Activated effector memory CD4-positive, alpha-beta T cell treated with anti-CD3 and anti-CD28 coated beads, Interleukin-2, amount 50 U/mL, for 16 hours (primary cell): ENCODE results near the gene PRPF40B.

Experiments
- DNase-seq: peaks from one replicate; pipeline ENCODE4 v3.0.0-alpha.2; 2020

PRPF40B gene

DNA sequence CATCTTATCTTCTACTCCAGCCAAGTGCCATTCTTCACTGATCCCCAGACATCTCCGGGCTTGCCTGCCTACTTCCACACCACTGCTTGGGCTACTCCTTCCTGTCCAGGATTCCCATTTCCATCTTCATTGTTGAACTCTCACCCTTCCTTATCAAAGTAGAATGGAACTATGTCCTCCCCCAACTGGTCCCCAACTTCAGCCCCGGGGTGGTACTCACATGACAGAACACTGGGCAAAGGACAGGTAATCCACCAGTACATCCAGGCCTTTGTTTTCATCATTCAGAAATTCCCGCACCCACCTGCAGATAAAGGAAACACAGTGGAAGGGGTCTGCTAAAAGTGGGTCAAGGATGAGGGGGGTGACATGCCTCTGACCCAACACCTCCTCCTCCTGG, 38.4 kb downstream of the PRPF40B start:
- DNase-seq, result no peak

- peak; percentile 86 for DNase-seq
Observed at GRCh38 chr12:49662998-49663843, 39.9 kb downstream of the PRPF40B start.

DNA sequence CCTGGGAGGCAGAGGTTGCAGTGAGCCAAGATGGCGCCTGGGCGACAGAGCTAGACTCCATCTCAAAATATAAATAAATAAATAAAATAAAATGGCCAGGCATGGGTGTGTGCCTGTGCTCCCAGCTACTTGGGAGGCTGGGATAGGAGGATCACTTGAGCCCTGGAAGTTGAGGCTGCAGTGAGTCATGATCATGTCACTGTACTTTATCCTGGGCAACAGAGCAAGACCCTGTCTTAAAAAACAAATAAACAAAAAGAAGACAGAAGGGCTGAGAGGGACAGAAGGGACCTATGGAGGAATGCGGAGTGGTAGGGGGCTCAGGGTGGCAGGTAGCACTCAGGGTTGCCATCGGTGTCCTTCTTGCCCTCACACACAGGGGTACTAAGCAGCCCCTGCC, 40.8 kb downstream of the PRPF40B start:
- no peak for DNase-seq

- no peak for DNase-seq
Observed at GRCh38 chr12:49664591-49665239, 41.4 kb downstream of the PRPF40B start.

GRCh38 chr12:49665384-49665783, 42.0 kb downstream of the PRPF40B start:
- DNase-seq, result peak; percentile 60

DNA sequence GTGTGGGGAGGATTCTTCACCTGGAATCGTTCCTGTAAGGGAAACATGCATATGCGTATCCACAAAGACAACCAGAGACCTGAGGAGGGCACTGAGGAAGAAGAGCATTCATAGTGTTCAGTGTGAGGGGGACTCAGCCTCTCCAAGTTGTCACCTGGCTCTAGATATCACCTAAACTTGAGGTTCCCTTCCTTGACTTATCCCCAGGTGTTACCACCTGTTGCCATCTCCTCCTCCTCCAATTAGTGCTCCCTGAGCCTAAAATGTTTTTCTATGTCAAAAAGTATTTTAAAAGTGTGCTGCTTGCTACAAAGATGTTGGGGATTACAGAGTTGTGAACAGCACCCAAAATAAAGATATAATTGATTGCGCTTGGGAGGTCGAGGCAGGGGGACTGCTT, 42.8 kb downstream of the PRPF40B start:
- DNase-seq, result no peak

DNA sequence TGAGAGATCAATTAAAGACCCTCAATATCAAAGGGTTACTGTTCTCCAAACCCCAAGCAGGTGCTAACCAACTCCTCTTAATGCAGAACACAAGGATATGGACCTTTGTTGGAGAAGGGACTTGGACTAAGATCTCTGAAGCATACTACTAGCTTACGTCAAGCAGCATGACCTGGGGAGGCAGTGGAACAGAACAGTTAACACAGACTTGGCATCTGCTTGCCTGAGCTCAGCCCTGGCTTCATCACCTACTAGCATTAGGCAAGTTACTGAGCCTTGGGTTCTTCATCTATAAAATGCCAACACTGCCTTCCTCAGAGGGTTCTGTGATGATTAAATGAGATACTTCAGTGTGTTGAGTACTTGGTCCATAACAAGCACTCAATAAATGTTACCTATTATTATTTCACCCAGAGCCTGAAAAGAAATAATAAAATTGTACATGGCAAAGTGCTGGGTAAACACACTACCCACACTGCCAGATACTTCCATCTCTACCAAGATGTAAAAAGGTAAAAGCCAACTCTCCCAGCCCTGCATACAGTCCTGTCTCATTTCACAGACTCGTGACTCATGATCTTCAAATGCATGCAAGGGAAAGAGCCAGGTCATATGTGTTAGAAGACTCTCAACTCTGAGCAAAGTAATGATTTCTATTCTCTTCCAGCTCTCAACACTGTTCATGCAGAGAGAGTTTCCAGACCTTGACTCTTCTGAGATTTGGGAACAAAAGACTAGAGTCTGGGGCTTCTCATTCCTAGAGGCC, 44.1 kb downstream of the PRPF40B start:
- DNase-seq, result no peak

GRCh38 chr12:49669796-49670195, 46.4 kb downstream of the PRPF40B start:
- DNase-seq, result no peak

GRCh38 chr12:49671031-49671765, 47.8 kb downstream of the PRPF40B start:
- peak; percentile 84 for DNase-seq

DNA sequence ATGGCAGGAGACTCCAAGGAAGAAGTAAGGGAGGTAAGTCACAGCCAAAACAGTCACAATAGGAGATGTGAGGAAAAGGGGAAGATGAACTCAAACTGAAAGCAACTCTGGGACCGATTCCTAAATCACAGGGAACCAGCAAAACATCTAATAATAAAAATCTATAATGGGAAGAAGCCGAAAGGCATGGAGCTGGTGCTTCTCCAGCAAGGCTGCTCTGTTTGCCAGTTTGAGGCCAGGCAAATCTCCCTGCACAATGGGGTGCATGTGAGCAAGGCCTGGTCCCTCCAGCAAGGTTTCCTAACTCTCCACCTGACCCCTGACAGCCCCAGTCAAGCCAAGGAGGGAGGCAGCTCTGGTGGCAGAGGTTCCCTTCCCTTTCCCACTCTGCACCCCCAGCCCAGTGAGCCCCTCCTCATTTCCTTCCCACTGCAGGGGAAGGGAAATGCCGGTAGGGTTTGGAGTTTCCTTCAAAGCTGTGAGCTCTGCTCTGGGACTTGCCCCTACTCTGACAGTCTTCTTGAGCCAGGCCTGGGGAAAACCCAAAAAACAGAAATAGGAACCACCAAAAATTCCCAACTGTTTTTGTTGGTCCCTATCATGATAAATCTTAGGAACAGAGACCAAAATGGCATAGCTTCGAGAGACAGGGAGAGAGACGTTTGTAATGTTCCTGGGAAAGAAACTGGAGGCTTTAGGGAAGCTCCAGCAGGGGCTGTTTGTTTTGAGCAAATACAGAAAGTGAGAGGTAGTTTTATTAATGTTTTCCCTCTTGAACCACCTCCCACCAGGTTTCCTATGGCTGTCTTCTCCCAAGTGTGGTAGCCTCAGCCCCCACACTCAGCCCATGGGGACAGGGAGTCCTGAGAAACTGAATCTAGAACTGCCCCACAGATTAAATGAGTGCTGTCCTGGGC, 49.2 kb downstream of the PRPF40B start:
- peak; percentile 59 for DNase-seq

GRCh38 chr12:49673446-49674317, 50.3 kb downstream of the PRPF40B start:
- peak; percentile 65 for DNase-seq

DNA sequence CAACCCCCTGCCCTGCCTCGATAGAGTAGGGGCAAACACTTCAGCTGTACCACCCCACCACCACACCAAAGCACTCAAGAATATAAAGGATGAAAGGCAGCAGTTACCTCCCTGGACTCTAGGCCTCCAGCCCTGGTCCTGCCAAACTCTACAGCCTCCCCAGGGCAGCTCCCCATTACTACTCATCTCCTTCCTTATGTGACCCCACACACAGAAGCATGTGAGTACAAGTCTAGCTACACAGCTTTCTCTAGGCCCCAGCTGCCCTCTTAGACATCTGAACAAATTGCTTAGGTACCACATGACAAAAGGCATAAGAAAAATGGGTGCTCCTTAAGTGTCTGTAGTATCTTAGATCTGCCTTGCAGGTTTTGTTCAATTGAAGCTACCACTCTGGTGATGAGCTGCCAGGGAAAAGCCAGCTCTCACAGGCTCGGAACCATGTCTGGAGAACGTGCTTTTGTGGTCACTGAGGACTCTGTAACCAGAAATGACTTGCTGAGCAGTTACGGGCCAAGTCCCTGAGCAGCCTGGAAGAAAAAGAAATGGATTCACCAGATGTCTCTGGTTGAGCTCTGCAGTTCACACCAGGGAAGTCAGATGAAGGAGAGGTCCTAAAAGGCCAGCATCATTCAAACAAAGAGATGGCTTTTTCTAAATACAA, 51.1 kb downstream of the PRPF40B start:
- no peak for DNase-seq

DNA sequence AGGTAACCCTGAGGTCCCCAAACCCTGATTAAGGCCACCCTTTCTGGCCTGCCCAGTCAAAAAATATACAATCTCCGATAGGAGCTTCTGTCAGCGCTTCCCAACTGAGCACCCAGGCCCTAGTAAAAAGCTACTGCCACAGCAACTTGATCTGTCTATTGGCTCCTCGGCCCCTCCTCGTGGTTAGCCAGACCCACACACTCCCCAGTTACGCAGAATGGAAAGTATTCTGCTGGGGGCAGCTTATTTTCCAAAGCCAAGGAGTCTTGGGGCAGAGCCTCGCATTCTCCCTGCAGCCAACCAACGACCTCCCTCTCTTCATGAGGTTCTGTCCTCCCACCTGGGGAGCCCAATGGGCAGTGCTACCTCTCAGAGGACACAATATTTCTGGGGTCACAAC, 51.8 kb downstream of the PRPF40B start:
- no peak for DNase-seq

DNA sequence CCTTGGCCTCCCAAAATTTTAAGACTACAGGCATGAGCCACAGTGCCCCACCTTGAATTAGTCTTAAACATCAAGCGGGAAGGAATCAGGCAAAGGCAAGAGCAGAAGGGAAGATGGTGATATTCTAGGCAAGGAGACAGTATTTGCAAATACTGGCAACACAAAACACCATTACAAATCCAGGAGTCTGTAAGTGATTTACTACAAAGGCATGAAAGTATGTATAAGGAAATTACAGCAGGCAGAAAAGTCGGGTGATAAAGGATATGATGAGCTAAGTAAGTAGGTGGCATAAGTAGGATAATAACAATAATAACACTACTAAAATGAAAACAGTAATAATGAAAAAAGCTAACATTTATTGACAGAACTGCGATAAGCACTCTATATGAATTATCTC, 55.4 kb downstream of the PRPF40B start:
- no peak for DNase-seq

DNA sequence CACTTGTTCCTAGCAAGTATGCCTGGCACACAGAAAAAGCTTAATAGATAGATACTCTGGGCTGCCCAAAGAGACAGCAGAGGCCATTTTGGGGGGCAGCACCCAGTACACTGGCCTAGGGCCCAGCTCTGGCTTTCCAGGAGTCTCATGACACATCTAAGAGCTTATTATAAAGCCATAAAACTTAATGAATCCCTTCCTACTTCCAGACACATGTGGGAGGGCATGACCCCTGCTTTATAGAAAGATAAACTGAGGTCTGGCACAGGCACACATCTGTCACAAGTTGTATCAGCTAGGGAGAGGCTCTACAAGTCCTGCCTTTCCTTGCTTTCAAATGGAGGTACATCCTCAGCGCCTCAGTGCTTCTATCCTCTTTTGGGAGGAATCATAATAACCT, 56.7 kb downstream of the PRPF40B start:
- no peak for DNase-seq

DNA sequence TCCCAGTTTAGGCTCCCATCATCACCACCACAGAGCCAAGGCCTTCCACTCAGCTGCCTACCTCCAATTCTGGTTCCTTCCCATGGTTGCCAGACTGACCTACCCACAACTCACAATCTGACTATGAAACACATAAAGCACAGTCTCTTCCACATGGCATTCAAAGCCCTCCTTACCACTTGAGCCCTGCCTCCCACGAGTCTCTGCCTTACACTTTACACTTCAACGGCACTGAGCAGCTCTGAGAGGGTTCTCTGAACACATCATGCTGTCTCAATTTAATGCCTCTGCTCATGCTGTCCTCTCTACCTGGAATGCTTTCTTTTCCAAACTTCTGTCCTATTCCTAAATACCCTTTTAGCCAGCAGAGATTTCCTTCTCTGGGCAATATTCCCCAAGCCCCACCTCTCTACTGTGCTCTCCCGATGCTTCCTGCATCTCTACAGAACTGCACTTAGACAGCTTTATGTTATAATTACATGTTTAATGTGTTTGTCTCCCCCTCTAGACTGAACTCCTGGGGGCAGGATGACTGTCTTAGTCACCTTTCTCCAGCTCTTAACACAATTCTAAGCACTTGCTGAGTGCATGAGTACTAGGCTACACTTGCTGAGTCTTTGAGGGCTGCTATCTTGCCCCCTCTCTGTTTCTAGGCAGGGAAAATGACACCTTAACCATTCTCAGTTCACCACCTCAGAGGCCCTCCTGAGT, 60.4 kb downstream of the PRPF40B start:
- no peak for DNase-seq

DNA sequence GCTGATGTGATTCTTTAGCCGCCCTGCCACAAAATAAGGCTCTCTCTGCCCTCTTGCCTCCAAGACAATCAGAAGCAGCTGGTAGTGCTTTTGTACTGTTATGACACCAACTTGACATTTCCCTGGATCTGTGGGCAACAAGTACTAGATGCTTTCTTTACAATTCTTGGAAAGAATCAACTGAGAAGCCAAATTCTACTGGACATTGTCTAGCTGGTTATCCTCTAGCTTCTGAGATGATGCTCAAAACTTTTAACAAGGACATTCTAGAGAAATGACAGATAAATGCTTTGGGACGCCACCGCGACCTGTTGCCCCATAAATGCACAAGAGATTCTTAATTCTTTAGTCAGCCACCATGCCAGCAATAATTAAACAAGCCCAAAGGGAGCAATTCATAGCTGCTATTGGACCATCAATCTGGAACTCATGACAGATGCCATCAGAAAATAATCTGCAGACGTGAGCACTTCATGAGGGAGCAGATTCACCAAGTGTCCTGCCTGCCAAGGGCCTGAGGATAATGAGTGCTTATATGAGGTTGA, 61.0 kb downstream of the PRPF40B start:
- DNase-seq, result no peak

GRCh38 chr12:49687941-49688340, 64.6 kb downstream of the PRPF40B start:
- DNase-seq, result no peak

- DNase-seq, result no peak
Observed at GRCh38 chr12:49689237-49689636, 65.9 kb downstream of the PRPF40B start.
